Ascending aorta (tissue), 2 donors: Measurements from ENCODE around the gene TPPP. TPM values are rescaled to one million over a fixed set of nuclear protein-coding genes. Genes with fewer than 3 reads are reported as not detected.

Experiments used
- DNase-seq, 2 donors: peaks; one replicate each; pipeline ENCODE4 v3.0.0-alpha.2; 2019; ENCODE audit warnings: low spot score in 2 of 2
- H3K27ac ChIP-seq, 2 donors: fragments of 200-600 bp; sonication (generic); one replicate each; pipeline ENCODE4 v1.5.1; 2016 to 2017; ENCODE audit warnings: mild to moderate bottlenecking in 1 of 2
- H3K27me3 ChIP-seq: fragments of 200-600 bp; sonication (generic); one replicate; pipeline ENCODE4 v1.5.1; 2017
- H3K36me3 ChIP-seq, 2 donors: fragments of 200-600 bp; sonication (generic); one replicate each; pipeline ENCODE4 v1.5.1; 2016
- H3K4me1 ChIP-seq, 2 donors: fragments of 200-600 bp; sonication (generic); one replicate each; pipeline ENCODE4 v1.5.1; 2016 to 2017; ENCODE audit warnings: mild to moderate bottlenecking in 1 of 2
- H3K4me3 ChIP-seq, 2 donors: fragments of 200-600 bp; sonication (generic); one replicate each; pipeline ENCODE4 v1.5.1; 2016 to 2017; ENCODE audit warnings: mild to moderate bottlenecking in 1 of 2
- H3K9me3 ChIP-seq, 2 donors: fragments of 200-600 bp; sonication (generic); one replicate each; pipeline ENCODE4 v1.5.1; 2016
- intact Hi-C: fragments of 100-400 bp; cut with DNase I; formaldehyde crosslinking; loops from one replicate; pipeline ENCODE4 v1.15.1; 2023
- total RNA-seq: library from RNA; depleted of rRNA; stranded (reverse); fragments of >200 nt; gene quantifications from one replicate; pipeline ENCODE4 v1.1.0, GENCODE V29; 2016
- TF ChIP-seq, protein P1 (sequence below), 3 experiments: fragments of 200-600 bp in 2 of 3; fragments of 450-650 bp in 1 of 3; sonication (generic) in 2 of 3; IDR thresholded peaks; one replicate each; pipeline ENCODE4 v1.5.1; 2016 to 2019; ENCODE audit warnings: antibody characterized with exemption in 3 of 3, mild to moderate bottlenecking in 1 of 3, moderate library complexity in 1 of 3

TPPP gene
- total RNA-seq, 1 donor from 2014 or later = 13.8 TPM

DNA sequence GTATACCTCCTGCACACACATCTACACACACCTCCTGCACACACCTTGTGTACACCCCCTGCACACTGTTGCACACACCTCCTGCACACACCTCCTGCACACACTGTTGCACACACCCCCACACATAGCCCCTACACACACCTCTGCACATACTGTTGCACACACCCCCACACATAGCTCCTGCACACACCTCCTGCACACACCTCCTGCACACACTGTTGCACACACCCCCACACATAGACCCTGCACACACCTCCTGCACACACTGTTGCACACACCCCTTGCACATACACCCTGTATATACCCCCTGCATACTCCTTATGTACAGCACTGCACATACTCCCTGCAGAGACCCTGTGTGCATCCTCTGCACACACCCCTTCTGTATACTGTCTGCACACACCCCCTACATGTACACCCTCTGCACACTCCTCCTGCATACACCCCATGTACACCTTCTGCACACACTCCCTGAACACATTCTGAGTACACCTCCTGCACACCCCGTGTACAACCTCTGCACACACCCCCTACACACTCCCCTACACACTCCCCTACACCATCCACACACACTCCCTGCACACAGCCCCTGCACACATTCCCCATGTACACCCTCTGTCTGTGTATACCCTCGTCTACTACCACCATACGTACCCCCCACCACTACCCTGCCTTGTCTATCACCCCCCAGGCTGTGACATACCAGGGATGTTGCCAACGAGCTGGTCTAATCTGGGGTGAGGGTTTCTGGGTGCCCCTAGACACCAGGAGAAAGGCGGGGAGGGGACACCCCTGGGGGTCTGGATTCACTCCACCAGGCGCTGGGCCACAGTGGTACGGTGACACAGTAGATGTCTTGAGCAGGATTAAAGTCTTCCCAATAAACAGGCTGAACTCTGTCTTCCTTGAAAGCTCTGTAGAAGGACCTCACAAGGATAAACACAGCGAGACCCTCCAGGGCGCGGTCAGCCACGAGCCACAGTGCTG, 82.1 kb downstream of the TPPP start:
- DNase-seq = peak in 1 of 2 donors; percentile 46
- H3K36me3 ChIP-seq = no peaks in the 10 kb centered on the region
- intact Hi-C loops = loop anchor here (1.0 to 10.0 kb wide), 3 partner anchors 54 to 281 kb away; partner anchors contain the start of genes BRD9, EXOC3 and TRIP13
- no peak overlapping the region for H3K27ac ChIP-seq
- peak overlapping the region; percentile 87 to 89 for H3K4me3 ChIP-seq
- peaks cover 0 to 9% of the 10 kb centered on the region in 2 donors for H3K4me1 ChIP-seq
- no peaks in the 10 kb centered on the region for H3K9me3 ChIP-seq
- TF ChIP-seq, protein P1, sequence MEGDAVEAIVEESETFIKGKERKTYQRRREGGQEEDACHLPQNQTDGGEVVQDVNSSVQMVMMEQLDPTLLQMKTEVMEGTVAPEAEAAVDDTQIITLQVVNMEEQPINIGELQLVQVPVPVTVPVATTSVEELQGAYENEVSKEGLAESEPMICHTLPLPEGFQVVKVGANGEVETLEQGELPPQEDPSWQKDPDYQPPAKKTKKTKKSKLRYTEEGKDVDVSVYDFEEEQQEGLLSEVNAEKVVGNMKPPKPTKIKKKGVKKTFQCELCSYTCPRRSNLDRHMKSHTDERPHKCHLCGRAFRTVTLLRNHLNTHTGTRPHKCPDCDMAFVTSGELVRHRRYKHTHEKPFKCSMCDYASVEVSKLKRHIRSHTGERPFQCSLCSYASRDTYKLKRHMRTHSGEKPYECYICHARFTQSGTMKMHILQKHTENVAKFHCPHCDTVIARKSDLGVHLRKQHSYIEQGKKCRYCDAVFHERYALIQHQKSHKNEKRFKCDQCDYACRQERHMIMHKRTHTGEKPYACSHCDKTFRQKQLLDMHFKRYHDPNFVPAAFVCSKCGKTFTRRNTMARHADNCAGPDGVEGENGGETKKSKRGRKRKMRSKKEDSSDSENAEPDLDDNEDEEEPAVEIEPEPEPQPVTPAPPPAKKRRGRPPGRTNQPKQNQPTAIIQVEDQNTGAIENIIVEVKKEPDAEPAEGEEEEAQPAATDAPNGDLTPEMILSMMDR (IDR thresholded peaks at IDR 0.05) = no peak
- no peaks in the 10 kb centered on the region for H3K27me3 ChIP-seq

DNA sequence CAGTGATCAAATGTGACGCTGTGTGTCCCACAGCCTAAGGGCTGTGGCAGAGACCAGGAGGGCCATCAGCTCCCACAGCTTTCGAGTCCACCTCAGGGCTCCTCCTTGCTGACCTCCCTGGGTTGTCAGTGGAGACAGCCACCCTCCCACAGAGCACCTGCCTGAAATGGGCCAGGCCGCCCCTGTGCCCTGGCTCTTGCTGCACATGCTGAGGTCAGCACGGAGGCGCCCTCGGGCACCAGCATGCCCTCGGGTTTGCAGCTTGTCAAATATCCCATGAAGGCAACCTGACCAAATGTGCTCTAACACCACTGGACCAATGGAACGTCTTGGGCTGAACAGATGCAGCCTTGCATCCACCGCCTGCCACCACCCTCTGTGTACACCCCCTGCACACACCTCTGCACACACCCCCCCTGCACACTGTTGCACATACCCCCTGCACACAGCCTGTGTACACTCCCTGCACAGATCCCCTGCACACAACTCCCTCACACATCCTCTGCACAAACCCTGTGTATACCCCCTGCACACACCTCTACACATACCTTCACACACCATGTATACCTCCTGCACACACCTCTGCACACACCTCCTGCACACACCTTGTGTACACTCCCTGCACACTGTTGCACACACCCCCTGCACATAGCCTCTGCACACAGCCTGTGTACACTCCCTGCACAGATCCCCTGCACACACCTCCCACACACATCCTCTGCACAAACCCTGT, 83.0 kb downstream of the TPPP start:
- H3K27me3 ChIP-seq = no peaks in the 10 kb centered on the region
- peaks cover 0 to 9% of the 10 kb centered on the region in 2 donors for H3K4me1 ChIP-seq
- peak in 1 of 2 donors; percentile 54 for DNase-seq
- H3K4me3 ChIP-seq = no peak overlapping the region
- H3K27ac ChIP-seq = no peak overlapping the region
- TF ChIP-seq, protein P1 (IDR thresholded peaks at IDR 0.05) = no peak
- intact Hi-C loops = loop anchor here (10.0 kb wide), 2 partner anchors 55 to 165 kb away; partner anchors contain the start of gene EXOC3
- no peaks in the 10 kb centered on the region for H3K9me3 ChIP-seq
- no peaks in the 10 kb centered on the region for H3K36me3 ChIP-seq

Other genes with a start within 250 kb of the TPPP start
- gene SLC9A3, start 168.9 kb downstream of the TPPP start, total RNA-seq = 9.9 TPM
- 0.32 TPM for gene CEP72, start 81.0 kb downstream of the TPPP start, total RNA-seq
- 0.64 TPM for gene ZDHHC11B, start 91.4 kb upstream of the TPPP start, total RNA-seq
- gene ZDHHC11, start 157.6 kb upstream of the TPPP start, total RNA-seq = not detected
- gene BRD9, start 199.4 kb upstream of the TPPP start, total RNA-seq = 13.6 TPM
- gene TRIP13, start 199.5 kb upstream of the TPPP start, total RNA-seq = not detected